Stomach smooth muscle (tissue), 2 donors: ENCODE results near the gene MAN1B1.
A peak's percentile ranks its signal among the peaks of the same experiment; 100 is the strongest.

Experiments
- H3K27ac ChIP-seq: one replicate; pipeline ENCODE4 v1.7.0; 2013; ENCODE audit warnings: mild to moderate bottlenecking, low read length, inconsistent platforms
- H3K27me3 ChIP-seq, 2 donors: one replicate each; pipeline ENCODE4 v1.7.0; 2013; ENCODE audit warnings: low read length in 2 of 2; ENCODE audit not compliant: insufficient read depth in 2 of 2, control insufficient read depth in 1 of 2
- H3K36me3 ChIP-seq, 2 donors: one replicate each; pipeline ENCODE4 v1.7.0; 2013; ENCODE audit warnings: low read length in 2 of 2; ENCODE audit not compliant: control insufficient read depth in 2 of 2, insufficient read depth in 2 of 2
- H3K4me1 ChIP-seq: one replicate; pipeline ENCODE4 v1.7.0; 2013; ENCODE audit warnings: low read length; ENCODE audit not compliant: control insufficient read depth, insufficient read depth
- H3K4me3 ChIP-seq, 2 donors: one replicate each; pipeline ENCODE4 v1.7.0; 2013; ENCODE audit warnings: low read length in 2 of 2
- H3K9ac ChIP-seq, 2 donors: one replicate each; pipeline ENCODE4 v1.7.0; 2013; ENCODE audit warnings: low read length in 2 of 2, mild to moderate bottlenecking in 1 of 2
- H3K9me3 ChIP-seq, 2 donors: one replicate each; pipeline ENCODE4 v1.7.0; 2013; ENCODE audit warnings: low read length in 2 of 2; ENCODE audit not compliant: control insufficient read depth in 2 of 2
- donor health status: healthy.
- donor health status: Pancreatic carcinoma.

MAN1B1 gene

GRCh38 chr9:137063311-137064026 is 23.3 kb upstream of the MAN1B1 start:
- Histone ChIP-seq H3K9me3 (no peaks in the 10 kb centered on the region), H3K9ac (no peak overlapping the region), H3K27ac (no peak overlapping the region), H3K4me3 (no peak overlapping the region), H3K4me1 (peaks cover 4% of the 10 kb centered on the region), H3K27me3 (peaks cover 6 to 17% of the 10 kb centered on the region in 2 donors), H3K36me3 (no peaks in the 10 kb centered on the region)

GRCh38 chr9:137064027-137064879 is 22.5 kb upstream of the MAN1B1 start:
- Histone ChIP-seq H3K36me3 (no peaks in the 10 kb centered on the region), H3K4me1 (peaks cover 4% of the 10 kb centered on the region), H3K27ac (no peak overlapping the region), H3K9me3 (no peaks in the 10 kb centered on the region), H3K27me3 (peaks cover 14 to 25% of the 10 kb centered on the region in 2 donors), H3K9ac (no peak overlapping the region), H3K4me3 (no peak overlapping the region)

- Histone ChIP-seq H3K27me3 (peaks cover 17 to 30% of the 10 kb centered on the region in 2 donors), H3K27ac (no peak overlapping the region), H3K4me3 (no peak overlapping the region), H3K9ac (no peak overlapping the region), H3K9me3 (no peaks in the 10 kb centered on the region), H3K4me1 (peaks cover 7% of the 10 kb centered on the region), H3K36me3 (no peaks in the 10 kb centered on the region)
Measured at GRCh38 chr9:137064880-137065164, 22.0 kb upstream of the MAN1B1 start.

GRCh38 chr9:137065336-137065967 is 21.3 kb upstream of the MAN1B1 start:
- H3K27me3 ChIP-seq, result peaks cover 17 to 30% of the 10 kb centered on the region in 2 donors
- H3K9ac ChIP-seq, result no peak overlapping the region
- peaks cover 10% of the 10 kb centered on the region for H3K4me1 ChIP-seq
- H3K27ac ChIP-seq, result no peak overlapping the region
- no peak overlapping the region for H3K4me3 ChIP-seq
- no peaks in the 10 kb centered on the region for H3K36me3 ChIP-seq
- H3K9me3 ChIP-seq, result no peaks in the 10 kb centered on the region

- H3K27ac ChIP-seq, result no peak overlapping the region
- no peaks in the 10 kb centered on the region for H3K36me3 ChIP-seq
- H3K4me3 ChIP-seq, result no peak overlapping the region
- H3K9me3 ChIP-seq, result no peaks in the 10 kb centered on the region
- H3K4me1 ChIP-seq, result peaks cover 16% of the 10 kb centered on the region
- no peak overlapping the region for H3K9ac ChIP-seq
- peaks cover 17 to 30% of the 10 kb centered on the region in 2 donors for H3K27me3 ChIP-seq
Measured at GRCh38 chr9:137066096-137066861, 20.5 kb upstream of the MAN1B1 start.

- H3K27ac ChIP-seq, result no peak overlapping the region
- peaks cover 17% of the 10 kb centered on the region for H3K4me1 ChIP-seq
- no peaks in the 10 kb centered on the region for H3K36me3 ChIP-seq
- H3K9me3 ChIP-seq, result no peaks in the 10 kb centered on the region
- no peak overlapping the region for H3K4me3 ChIP-seq
- H3K9ac ChIP-seq, result no peak overlapping the region
- peaks cover 17 to 30% of the 10 kb centered on the region in 2 donors for H3K27me3 ChIP-seq
Measured at GRCh38 chr9:137067860-137068538, 18.8 kb upstream of the MAN1B1 start.

GRCh38 chr9:137068539-137069507 is 18.0 kb upstream of the MAN1B1 start:
- no peaks in the 10 kb centered on the region for H3K9me3 ChIP-seq
- H3K27me3 ChIP-seq, result peaks cover 17 to 28% of the 10 kb centered on the region in 2 donors
- H3K4me3 ChIP-seq, result no peak overlapping the region
- H3K9ac ChIP-seq, result no peak overlapping the region
- no peak overlapping the region for H3K27ac ChIP-seq
- no peaks in the 10 kb centered on the region for H3K36me3 ChIP-seq
- H3K4me1 ChIP-seq, result peaks cover 16% of the 10 kb centered on the region

- peaks cover 17 to 25% of the 10 kb centered on the region in 2 donors for H3K27me3 ChIP-seq
- H3K27ac ChIP-seq, result no peak overlapping the region
- H3K9me3 ChIP-seq, result no peaks in the 10 kb centered on the region
- no peak overlapping the region for H3K9ac ChIP-seq
- no peak overlapping the region for H3K4me3 ChIP-seq
- H3K36me3 ChIP-seq, result no peaks in the 10 kb centered on the region
- H3K4me1 ChIP-seq, result peaks cover 13% of the 10 kb centered on the region
Measured at GRCh38 chr9:137069508-137070091, 17.2 kb upstream of the MAN1B1 start.

- Histone ChIP-seq H3K27ac (no peak within 1 kb of the TSS), H3K27me3 (peaks cover 17 to 25% of the 10 kb centered on the region in 2 donors), H3K9ac (no peak within 1 kb of the TSS), H3K36me3 (no peaks in the 10 kb centered on the region), H3K9me3 (no peaks in the 10 kb centered on the region), H3K4me1 (peaks cover 13% of the 10 kb centered on the region), H3K4me3 (peak within 1 kb of the TSS in 1 of 2 donors; percentile 64)
Measured at GRCh38 chr9:137070201-137070905, 16.4 kb upstream of the MAN1B1 start, which contains the start of gene SAPCD2. Gene SAPCD2, minus strand, starts transcription at chr9:137070557. Its CDS starts 97 bp downstream, at chr9:137070460.
